ENCODE results near the gene SMCO2. TPM values are rescaled to one million over a fixed set of nuclear protein-coding genes. Genes with fewer than 3 reads are reported as not detected.

SMCO2 gene
- total and polyA plus RNA-seq, 2 of the 8 experiments (the other 6 are each of a cell fraction or from before 2014, with no cell fraction given): 0.24 to 0.80 TPM

- POLR2A ChIA-PET (ENCODE audit: partially characterized antibody): no interaction called here
- Histone ChIP-seq H3K4me2 (ENCODE audit: insufficient read depth in 1 of 2, low read depth in 2 of 2, low read length in 2 of 2) (no peak overlapping the region), H3K4me1 (replicated peaks in 1 of 4; ENCODE audit: control insufficient read depth in 3 of 4, insufficient read depth in 4 of 4, low read length in 3 of 4) (no peaks in the 10 kb centered on the region), H2AFZ (ENCODE audit: low read length) (no peak overlapping the region), H2BK12ac (ENCODE audit: low read depth, low read length) (no peak overlapping the region), H3K9ac (replicated peaks in 1 of 4; ENCODE audit: extremely low read depth in 1 of 4, low read depth in 3 of 4, low read length in 3 of 4) (no peak overlapping the region), H2AK5ac (ENCODE audit: low read depth, low read length) (no peak overlapping the region), H4K8ac (ENCODE audit: extremely low read depth, insufficient read depth, low read length) (no peak overlapping the region), H3K9me3 (ENCODE audit: insufficient read depth in 2 of 2, low read depth in 1 of 2, low read length in 1 of 2) (no peaks in the 10 kb centered on the region), H4K5ac (ENCODE audit: insufficient read length, low read depth, low read length) (no peak overlapping the region), H3K79me1 (ENCODE audit: low read depth, low read length) (no peaks in the 10 kb centered on the region), H2BK15ac (ENCODE audit: low read length) (no peak overlapping the region), H3K14ac (ENCODE audit: insufficient read length) (no peak overlapping the region), H2BK20ac (ENCODE audit: low read length) (no peak overlapping the region), H2BK5ac (ENCODE audit: low read depth, low read length) (no peak overlapping the region), H4K20me1 (replicated peaks in 1 of 2; ENCODE audit: control insufficient read depth in 1 of 2, insufficient read depth in 2 of 2, low read length in 2 of 2) (no peaks in the 10 kb centered on the region), H3K4me3 (ENCODE audit: extremely low read depth in 1 of 4, insufficient read depth in 2 of 4, low read depth in 3 of 4, low read length in 4 of 4) (no peak overlapping the region), H3K79me2 (ENCODE audit: control insufficient read depth in 1 of 2, insufficient read depth in 2 of 2, low read length in 2 of 2) (no peaks in the 10 kb centered on the region), H3K23ac (ENCODE audit: insufficient read length) (no peak overlapping the region), H3K36me3 (ENCODE audit: control insufficient read depth in 2 of 4, insufficient read depth in 4 of 4, low read length in 3 of 4) (no peaks in the 10 kb centered on the region), H3K23me2 (ENCODE audit: low read depth, low read length) (no peaks in the 10 kb centered on the region), H4K91ac (replicated peaks; ENCODE audit: insufficient read length, low read length) (no peak overlapping the region), H3K27ac (ENCODE audit: low read depth, low read length) (no peak overlapping the region), H3K18ac (ENCODE audit: extremely low read depth, low read length) (no peak overlapping the region; the same call in 1 of the 2 replicates), H3K27me3 (replicated peaks in 1 of 4; ENCODE audit: control insufficient read depth in 3 of 4, extremely low read depth in 1 of 4, insufficient read depth in 3 of 4, low read length in 3 of 4) (no peaks in the 10 kb centered on the region), H2BK120ac (replicated peaks; ENCODE audit: low read depth, low read length) (no peak overlapping the region), H3K4ac (replicated peaks; ENCODE audit: insufficient read length, low read depth, low read length) (no peak overlapping the region), H3K56ac (replicated peaks; ENCODE audit: insufficient read length, low read depth, low read length) (no peak overlapping the region)
- CTCF ChIA-PET (ENCODE audit: partially characterized antibody): interaction anchor here (0.8 kb wide), 1 partner anchor 10 kb away, joined by 3 read pairs; no protein-coding TSS in a partner anchor
- WGBS, 2 experiments (ENCODE audit: extremely low coverage in 1 of 2, insufficient coverage in 1 of 2, insufficient read length in 1 of 2, insufficient replicate concordance in 2 of 2, low coverage in 1 of 2, low lambda C conversion rate in 2 of 2, missing lambda C conversion rate in 1 of 2): 97% methylated on average over 8 of the region's 8 CpGs; no CpG with 5 or more reads in 1 of the 2 experiments
- DNase-seq (ENCODE audit: low read depth in 1 of 2, low spot score in 2 of 2) (no peak), FAIRE-seq (no peak)
- no peak for TF ChIP-seq CTBP2 (IDR thresholded peaks at IDR 0.05; ENCODE audit: borderline replicate concordance, insufficient read depth, insufficient read length, low read length)
- TF ChIP-seq HDAC6 (IDR thresholded peaks at IDR 0.05; ENCODE audit: low read depth, low read length): no peak
- TF ChIP-seq BCL11A (IDR thresholded peaks at IDR 0.05; ENCODE audit: low read depth in 2 of 2, low read length in 2 of 2): no peak
- TF ChIP-seq MAX (IDR thresholded peaks at IDR 0.05): no peak
- no peak for TF ChIP-seq ATF3 (IDR thresholded peaks at IDR 0.05; ENCODE audit: insufficient read depth, low read depth, low read length)
These were observed 16.3 kb downstream of the SMCO2 start for GRCh38 chr12:27462851-27463250.

Measured in H1 (cell line).